ENCODE data around the gene RGS4.

DNA sequence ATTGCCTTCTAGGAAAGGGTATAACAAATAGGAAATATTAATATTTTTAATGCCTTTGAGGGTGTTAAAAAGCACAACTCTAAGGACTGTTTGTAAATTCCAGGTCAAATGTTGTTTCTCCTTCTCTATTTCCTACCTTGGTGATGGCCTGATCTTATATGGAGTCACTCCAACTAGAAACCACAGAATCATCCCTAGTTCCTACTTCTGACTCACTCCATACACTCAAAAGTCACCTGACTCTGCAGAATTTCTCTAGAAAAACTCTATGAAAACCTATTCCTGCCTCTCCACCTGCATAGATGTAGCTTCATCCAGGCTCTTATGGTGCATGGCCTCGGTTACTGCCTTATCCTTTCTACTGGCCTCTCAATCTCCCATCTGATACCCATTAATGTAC, 14.5 kb downstream of the RGS4 start:
- TF ChIP-seq POLR2A (IDR thresholded peaks at IDR 0.05; ENCODE audit: low read depth, low read length) (no peak), POLR2AphosphoS5 (IDR thresholded peaks at IDR 0.05; ENCODE audit: low read depth, low read length) (no peak)
